T-helper 17 cell (primary cell): ENCODE data around the gene PNPLA1. TPM values are rescaled to one million over a fixed set of nuclear protein-coding genes. Genes with fewer than 3 reads are reported as not detected.

Experiments
- ATAC-seq: fragments of 150-1000 bp; cut with Tn5 transposase; 2 replicates; pipeline ENCODE4 v1.10.0; 2021; ENCODE audit warnings: mild to moderate bottlenecking, moderate library complexity
- DNase-seq, 3 donors: peaks; one replicate each; pipeline versions ENCODE4 v3.0.0 to v3.0.0-alpha.2; 2020 to 2021
- H3K9me3 ChIP-seq: one replicate; pipeline ENCODE4 v1.7.0; 2013; ENCODE audit warnings: low read length, mild to moderate bottlenecking; ENCODE audit not compliant: control insufficient read depth, poor library complexity, severe bottlenecking
- H3K27ac Mint-ChIP-seq: one replicate; pipeline ENCODE4 v1.8.0; 2022; ENCODE audit warnings: mild to moderate bottlenecking, moderate library complexity, mixed read lengths
- H3K27me3 Mint-ChIP-seq: one replicate; pipeline ENCODE4 v1.8.0; 2022; ENCODE audit warnings: mixed read lengths
- H3K36me3 Mint-ChIP-seq: one replicate; pipeline ENCODE4 v1.8.0; 2022; ENCODE audit warnings: low read depth, mixed read lengths
- H3K4me1 Mint-ChIP-seq: one replicate; pipeline ENCODE4 v1.8.0; 2022; ENCODE audit warnings: mild to moderate bottlenecking, mixed read lengths
- H3K4me3 Mint-ChIP-seq: one replicate; pipeline ENCODE4 v1.8.0; 2022; ENCODE audit warnings: mild to moderate bottlenecking, moderate library complexity, mixed read lengths
- total RNA-seq, 4 donors: library from RNA in 2 of 4; stranded (reverse) in 2 of 4; gene quantifications; one replicate each; pipeline ENCODE4 v1.2.3 and lab custom pipeline; 2022 to 2026

Gene PNPLA1
- total RNA-seq, 2 donors from 2014 or later: 0.15 TPM; not detected in 1

DNA sequence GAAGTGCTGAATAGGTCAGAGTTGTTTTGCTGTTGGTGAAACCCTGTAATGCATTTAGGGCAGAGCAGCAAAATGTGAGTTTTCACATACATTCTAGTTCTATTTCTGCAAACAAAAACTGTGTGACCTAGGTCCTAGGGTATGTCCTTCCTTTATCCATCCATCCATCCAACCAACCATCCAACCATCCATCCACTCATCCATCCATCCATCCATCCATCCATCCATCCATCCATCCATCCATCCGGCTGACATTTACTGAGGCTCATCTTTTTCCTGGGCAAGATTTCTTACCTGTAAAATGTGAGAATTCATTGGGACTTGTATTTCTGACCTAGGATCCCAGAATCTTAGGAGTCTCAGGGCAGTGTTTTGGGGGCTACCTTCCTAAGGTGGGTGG lies 14.5 kb downstream of the PNPLA1 start:
- ATAC-seq (no peak), DNase-seq (no peak)
- Mint-ChIP-seq H3K27me3 (peaks cover 52% of the 10 kb centered on the region), H3K27ac (no peak overlapping the region), H3K4me3 (no peak overlapping the region), H3K4me1 (peaks cover 12% of the 10 kb centered on the region), H3K36me3 (peaks cover 5% of the 10 kb centered on the region)
- no peaks in the 10 kb centered on the region for H3K9me3 ChIP-seq

DNA sequence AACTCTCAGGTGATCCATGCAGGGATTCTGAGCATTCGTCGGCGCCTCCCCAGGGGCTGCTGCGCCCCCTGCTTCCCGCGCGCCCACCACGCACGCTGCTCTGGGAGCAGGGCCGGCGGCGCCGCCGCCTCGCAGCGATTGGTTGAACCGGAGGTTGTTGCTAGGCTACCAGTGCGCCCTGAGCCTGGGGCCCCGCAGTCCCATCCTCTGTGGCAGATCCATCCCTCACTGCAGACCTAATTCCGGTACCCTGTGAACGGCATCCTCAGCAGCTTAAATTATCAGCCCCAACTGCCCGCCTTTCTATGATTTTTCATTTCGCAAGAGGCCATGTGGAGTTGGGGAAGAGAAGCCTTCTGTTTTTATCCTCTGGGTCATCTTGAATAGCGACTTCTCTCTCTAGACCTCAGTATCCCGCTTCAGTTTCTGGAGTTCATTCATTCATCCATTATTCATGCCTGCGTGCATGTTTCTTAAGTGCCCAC lies 15.4 kb downstream of the PNPLA1 start:
- H3K27me3 Mint-ChIP-seq: peaks cover 46% of the 10 kb centered on the region
- peaks cover 12% of the 10 kb centered on the region for H3K4me1 Mint-ChIP-seq
- DNase-seq (no peak), ATAC-seq (no peak)
- H3K9me3 ChIP-seq: no peaks in the 10 kb centered on the region
- H3K27ac Mint-ChIP-seq: no peak overlapping the region
- peaks cover 5% of the 10 kb centered on the region for H3K36me3 Mint-ChIP-seq
- peak overlapping the region; percentile 12 for H3K4me3 Mint-ChIP-seq

DNA sequence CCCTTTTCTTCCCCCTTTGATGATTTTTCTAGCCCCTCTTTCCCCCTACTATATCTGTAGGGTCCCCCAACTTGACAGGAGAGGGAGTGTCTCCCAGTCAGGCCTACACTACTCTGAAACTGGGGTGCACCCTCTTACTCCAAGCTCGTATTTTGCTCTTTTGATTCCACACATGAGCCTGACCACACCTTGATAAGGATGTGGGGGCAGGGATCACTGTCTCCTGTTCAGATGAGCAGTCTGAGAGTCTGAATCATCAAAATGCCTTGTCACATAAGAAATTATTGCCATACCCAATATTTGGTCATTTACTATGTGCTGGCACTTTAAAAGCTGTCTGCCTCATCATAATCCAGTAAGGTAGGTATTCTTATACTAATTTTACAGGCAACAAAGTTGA lies 15.9 kb downstream of the PNPLA1 start:
- H3K36me3 Mint-ChIP-seq: peaks cover 5% of the 10 kb centered on the region
- H3K27me3 Mint-ChIP-seq: peaks cover 44% of the 10 kb centered on the region
- no peak overlapping the region for H3K27ac Mint-ChIP-seq
- H3K4me3 Mint-ChIP-seq: no peak overlapping the region
- H3K9me3 ChIP-seq: no peaks in the 10 kb centered on the region
- ATAC-seq (no peak), DNase-seq (no peak)
- peaks cover 12% of the 10 kb centered on the region for H3K4me1 Mint-ChIP-seq

DNA sequence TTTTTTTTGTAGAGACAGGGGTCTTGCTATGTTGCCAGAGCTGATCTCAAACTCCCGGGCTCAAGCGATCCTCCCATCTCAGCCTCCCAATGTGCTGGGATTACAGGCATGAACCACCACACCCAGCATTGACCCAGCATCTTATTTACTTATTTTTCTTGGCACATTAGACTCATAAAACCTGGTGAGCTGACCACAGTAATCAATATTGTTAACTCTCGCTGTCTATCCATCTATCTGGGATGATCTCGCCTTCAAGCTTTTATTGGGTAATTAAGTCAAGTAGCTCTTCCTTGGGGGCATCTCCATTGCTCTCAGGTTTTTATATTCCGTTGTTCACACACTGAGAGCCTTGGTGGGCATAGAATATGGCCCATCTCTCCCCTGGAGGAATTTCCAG lies 17.0 kb downstream of the PNPLA1 start:
- peaks cover 5% of the 10 kb centered on the region for H3K36me3 Mint-ChIP-seq
- peaks cover 34% of the 10 kb centered on the region for H3K27me3 Mint-ChIP-seq
- H3K4me1 Mint-ChIP-seq: peaks cover 12% of the 10 kb centered on the region
- no peak overlapping the region for H3K27ac Mint-ChIP-seq
- H3K9me3 ChIP-seq: no peaks in the 10 kb centered on the region
- ATAC-seq: no peak
- no peak overlapping the region for H3K4me3 Mint-ChIP-seq
- DNase-seq: no peak

DNA sequence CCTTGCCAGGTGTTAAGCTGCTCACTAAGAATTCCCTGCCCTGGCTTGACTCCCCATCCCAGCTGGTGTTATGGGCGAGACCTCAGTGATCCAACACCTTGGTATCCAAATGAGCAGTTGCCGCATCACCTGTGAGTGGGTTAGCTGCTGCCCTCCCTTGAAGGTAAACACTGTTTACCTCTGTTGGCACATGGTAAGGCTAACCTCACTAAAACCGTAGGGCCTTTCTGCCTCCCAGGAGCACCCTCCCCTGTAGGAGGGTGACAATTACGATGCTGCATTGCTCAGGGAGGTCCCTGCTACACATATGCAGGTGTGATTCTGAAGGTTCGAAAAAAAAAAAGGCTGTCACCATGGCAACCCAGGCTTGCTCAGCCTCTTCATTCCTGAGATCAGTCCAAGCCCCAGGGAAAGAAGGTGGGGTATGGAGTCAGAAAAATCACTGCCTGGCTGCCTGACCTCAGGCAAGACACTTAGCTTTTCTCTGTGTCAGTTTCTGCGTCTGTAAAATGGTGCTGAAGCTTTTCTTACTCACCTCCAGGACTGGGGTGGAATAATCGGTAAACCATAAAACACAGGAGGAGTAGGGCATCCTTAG lies 19.5 kb downstream of the PNPLA1 start:
- DNase-seq: no peak
- no peak for ATAC-seq
- Mint-ChIP-seq H3K4me3 (no peak overlapping the region), H3K4me1 (peaks cover 14% of the 10 kb centered on the region), H3K27ac (no peak overlapping the region), H3K36me3 (peaks cover 5% of the 10 kb centered on the region), H3K27me3 (peaks cover 22% of the 10 kb centered on the region)
- H3K9me3 ChIP-seq: no peaks in the 10 kb centered on the region

DNA sequence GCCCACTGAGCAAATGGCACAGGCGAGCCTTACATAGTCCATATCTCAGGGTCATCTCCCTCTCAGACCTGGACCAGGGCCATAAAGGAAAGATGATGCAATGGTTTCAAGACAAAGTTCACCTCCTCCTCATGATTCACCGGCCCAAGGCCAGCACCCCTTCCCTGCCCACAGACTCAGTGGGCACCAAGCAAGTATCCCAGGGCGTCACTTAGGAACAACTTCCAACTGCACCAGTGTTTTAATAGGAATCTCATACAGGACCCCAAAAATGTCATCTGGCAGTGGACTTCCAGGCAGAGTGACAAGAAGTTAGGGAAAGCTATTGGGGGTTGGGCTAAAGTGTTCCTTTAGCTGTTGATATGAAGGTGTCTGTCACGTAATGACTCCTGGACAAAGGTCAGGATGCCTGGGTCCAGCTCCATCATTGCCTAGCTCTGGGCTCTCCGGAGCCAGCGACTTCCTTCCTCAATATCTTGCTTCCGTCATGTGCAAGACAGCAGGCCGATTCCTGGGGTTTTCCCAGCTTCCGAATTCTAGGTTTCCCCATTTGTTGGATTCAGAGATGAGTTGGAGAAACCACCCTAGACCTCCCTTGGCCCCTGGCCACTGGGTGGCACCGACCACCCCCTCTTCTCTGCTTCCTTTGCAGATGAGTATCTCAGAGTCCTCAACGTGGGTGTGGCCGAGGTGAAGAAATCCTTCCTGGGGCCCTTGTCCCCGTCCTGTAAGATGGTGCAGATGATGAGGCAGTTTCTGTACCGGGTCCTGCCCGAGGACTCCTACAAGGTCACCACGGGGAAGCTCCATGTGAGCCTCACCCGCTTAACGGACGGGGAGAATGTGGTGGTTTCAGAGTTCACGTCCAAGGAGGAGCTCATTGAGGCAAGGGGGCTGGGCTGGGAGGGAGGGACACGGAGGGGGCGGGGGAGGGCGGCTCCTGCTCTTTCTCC lies 21.1 kb downstream of the PNPLA1 start:
- H3K4me3 Mint-ChIP-seq: no peak overlapping the region
- no peak overlapping the region for H3K27ac Mint-ChIP-seq
- no peaks in the 10 kb centered on the region for H3K9me3 ChIP-seq
- peaks cover 2% of the 10 kb centered on the region for H3K36me3 Mint-ChIP-seq
- peaks cover 15% of the 10 kb centered on the region for H3K27me3 Mint-ChIP-seq
- no peak for DNase-seq
- peaks cover 11% of the 10 kb centered on the region for H3K4me1 Mint-ChIP-seq
- ATAC-seq: peak; percentile 62

DNA sequence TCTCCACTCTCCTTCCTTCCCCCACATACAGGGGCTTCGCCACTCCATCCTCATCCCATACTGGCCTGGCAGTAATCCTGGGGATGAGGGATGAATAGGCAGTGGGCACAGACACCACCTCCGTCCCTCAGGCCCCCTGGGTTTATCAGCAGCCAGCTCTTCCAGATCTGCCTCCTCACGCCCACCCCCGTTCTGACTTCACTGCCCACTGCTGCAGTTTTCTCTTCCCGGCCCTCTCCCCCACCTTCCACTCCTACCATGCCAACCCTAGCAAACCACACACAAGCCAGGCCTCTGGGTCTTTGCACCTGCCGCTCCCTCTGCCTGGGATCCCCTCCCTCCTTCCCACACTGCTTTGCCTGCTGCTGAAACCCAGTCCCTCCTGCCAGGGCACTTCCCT lies 22.3 kb downstream of the PNPLA1 start:
- Mint-ChIP-seq H3K27ac (no peak overlapping the region), H3K4me1 (peaks cover 8% of the 10 kb centered on the region), H3K4me3 (no peak overlapping the region), H3K27me3 (peaks cover 9% of the 10 kb centered on the region), H3K36me3 (peaks cover 2% of the 10 kb centered on the region)
- DNase-seq (no peak), ATAC-seq (no peak)
- no peaks in the 10 kb centered on the region for H3K9me3 ChIP-seq

DNA sequence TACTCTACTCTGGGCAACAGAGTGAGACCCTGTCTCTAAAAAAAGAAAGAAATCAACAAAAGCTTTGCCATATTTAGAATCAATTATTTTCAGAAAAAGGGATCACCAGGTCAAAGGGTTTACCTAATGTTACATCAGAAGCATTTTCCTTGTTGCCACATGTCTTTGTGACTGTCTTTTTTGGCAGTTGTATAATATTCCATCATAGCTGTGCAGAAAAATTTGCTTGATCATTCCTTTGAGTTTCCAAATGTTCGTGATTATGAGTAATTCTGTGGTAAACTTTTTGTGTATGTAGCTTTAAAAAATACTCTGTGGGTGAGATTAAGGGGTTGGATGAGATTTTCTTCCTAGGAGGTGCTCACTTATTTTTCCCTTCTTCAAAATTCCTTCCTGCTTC lies 26.4 kb downstream of the PNPLA1 start:
- Mint-ChIP-seq H3K27me3 (peaks cover 18% of the 10 kb centered on the region), H3K36me3 (no peaks in the 10 kb centered on the region), H3K27ac (no peak overlapping the region), H3K4me1 (peaks cover 2% of the 10 kb centered on the region), H3K4me3 (no peak overlapping the region)
- no peak for DNase-seq
- ATAC-seq: no peak
- H3K9me3 ChIP-seq: no peaks in the 10 kb centered on the region

DNA sequence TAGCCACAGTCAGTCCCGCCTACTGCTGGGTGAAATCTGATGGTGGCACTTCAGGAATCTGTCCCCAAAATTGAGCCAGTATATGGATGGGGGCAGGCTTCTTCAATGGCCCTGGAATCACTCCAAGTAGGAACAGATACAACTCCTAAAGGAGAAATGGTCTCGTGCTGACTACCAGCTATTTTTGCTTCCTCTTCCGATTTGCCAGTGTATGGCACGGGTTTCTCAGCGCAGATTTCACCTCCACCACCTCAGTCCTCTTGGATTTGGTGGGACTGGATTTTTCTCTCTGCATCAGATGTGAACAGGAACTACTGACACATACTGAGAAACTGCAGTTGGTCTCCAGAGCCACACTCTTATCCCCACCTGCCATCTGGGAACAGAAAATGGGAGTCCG lies 27.2 kb downstream of the PNPLA1 start:
- peaks cover 2% of the 10 kb centered on the region for H3K4me1 Mint-ChIP-seq
- no peak for DNase-seq
- H3K36me3 Mint-ChIP-seq: peaks cover 2% of the 10 kb centered on the region
- no peak for ATAC-seq
- H3K9me3 ChIP-seq: no peaks in the 10 kb centered on the region
- H3K27me3 Mint-ChIP-seq: peaks cover 26% of the 10 kb centered on the region
- no peak overlapping the region for H3K27ac Mint-ChIP-seq
- H3K4me3 Mint-ChIP-seq: no peak overlapping the region

DNA sequence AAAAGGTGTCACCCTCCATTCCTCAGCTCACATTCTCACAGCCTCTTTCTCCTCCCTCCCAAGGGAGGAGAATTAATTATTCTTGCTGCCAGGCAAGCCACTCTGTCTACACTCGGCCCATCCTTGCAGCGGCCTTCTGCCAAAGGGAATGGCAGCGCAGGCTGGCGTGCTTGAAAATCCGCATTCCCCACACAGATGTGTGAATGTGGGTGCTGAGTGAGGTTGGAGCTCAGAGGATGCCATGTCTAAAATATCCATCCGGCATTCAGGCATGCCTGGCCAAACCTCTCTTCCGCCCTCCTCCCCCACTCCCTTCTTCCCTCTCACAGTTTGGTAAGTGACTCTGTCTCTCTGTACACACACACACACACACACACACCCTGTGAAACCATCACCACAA lies 27.7 kb downstream of the PNPLA1 start:
- Mint-ChIP-seq H3K36me3 (peaks cover 2% of the 10 kb centered on the region), H3K4me1 (peaks cover 7% of the 10 kb centered on the region), H3K27me3 (peaks cover 31% of the 10 kb centered on the region), H3K27ac (no peak overlapping the region), H3K4me3 (no peak overlapping the region)
- ATAC-seq (no peak), DNase-seq (no peak)
- no peaks in the 10 kb centered on the region for H3K9me3 ChIP-seq

DNA sequence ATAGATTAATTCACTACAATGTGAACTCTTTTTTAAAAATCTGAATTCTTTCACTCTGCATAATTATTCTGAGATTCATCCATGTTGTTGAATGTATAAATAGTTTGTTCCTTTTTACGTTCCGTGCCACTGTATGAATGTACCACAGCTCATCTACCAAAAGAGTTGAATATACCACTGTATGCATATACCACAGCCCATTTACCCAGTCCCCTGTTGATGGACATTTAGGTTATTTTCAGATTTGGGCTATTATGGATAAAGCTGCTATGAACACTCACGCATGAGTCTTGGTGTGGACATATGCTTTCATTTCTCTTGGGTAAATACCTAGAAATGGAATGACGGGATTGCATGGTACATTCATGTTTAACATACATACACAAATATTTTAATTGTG lies 28.2 kb downstream of the PNPLA1 start:
- Mint-ChIP-seq H3K36me3 (peaks cover 2% of the 10 kb centered on the region), H3K4me3 (no peak overlapping the region), H3K4me1 (peaks cover 9% of the 10 kb centered on the region), H3K27me3 (peaks cover 32% of the 10 kb centered on the region), H3K27ac (no peak overlapping the region)
- H3K9me3 ChIP-seq: no peaks in the 10 kb centered on the region
- DNase-seq (no peak), ATAC-seq (no peak)

DNA sequence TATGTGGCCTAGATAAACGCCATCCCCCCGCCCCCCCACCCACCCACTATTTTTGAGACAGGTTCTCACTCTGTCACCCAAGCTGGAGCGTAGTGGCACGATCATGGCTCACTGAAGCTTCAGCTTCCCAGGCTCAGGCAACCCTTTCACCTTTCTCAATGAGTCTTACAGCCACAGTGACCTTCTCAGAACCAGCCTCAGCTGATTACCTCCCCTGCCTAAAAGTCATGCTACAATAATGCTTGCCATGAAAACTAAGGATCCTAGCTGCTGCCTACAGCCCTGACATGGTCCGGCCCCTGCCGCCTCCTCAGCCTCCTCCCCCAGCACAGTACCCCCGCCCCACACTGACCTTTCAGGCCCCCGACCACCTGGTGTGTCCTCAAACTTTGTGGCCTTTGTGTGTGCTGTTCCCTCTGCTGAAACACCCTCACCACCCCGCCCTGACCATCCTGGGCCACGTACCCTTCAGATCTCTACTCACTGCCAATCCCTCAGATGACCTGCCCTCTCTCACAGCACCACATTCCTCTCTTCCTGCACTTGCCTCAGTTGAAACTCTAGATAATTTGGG lies 31.3 kb downstream of the PNPLA1 start:
- Mint-ChIP-seq H3K4me1 (peaks cover 10% of the 10 kb centered on the region), H3K27me3 (peaks cover 24% of the 10 kb centered on the region), H3K36me3 (peaks cover 2% of the 10 kb centered on the region), H3K27ac (no peak overlapping the region), H3K4me3 (no peak overlapping the region)
- DNase-seq (no peak), ATAC-seq (no peak)
- no peaks in the 10 kb centered on the region for H3K9me3 ChIP-seq

DNA sequence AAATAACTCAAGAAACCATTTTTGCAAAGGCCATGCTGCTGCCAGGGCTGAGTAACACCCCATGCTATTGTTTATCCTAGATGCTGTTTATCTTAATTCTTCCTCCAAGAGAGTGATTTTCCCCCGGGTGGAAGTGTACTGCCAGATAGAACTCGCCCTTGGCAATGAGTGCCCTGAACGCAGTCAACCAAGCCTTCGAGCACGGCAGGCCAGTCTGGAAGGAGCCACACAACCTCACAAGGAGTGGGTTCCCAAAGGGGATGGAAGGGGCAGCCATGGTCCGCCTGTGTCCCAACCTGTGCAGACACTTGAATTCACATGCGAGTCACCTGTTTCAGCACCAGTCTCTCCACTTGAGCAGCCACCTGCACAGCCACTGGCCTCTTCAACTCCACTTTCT lies 31.9 kb downstream of the PNPLA1 start:
- ATAC-seq (no peak), DNase-seq (no peak)
- Mint-ChIP-seq H3K27me3 (peaks cover 30% of the 10 kb centered on the region), H3K4me3 (no peak overlapping the region), H3K36me3 (peaks cover 2% of the 10 kb centered on the region), H3K4me1 (peaks cover 10% of the 10 kb centered on the region), H3K27ac (no peak overlapping the region)
- H3K9me3 ChIP-seq: no peaks in the 10 kb centered on the region
